K562 (cell line): ENCODE measurements around the gene TCP10L. TPM values are rescaled to one million over a fixed set of nuclear protein-coding genes. Genes with fewer than 3 reads are reported as not detected.

Experiments used
- ATAC-seq: fragments of 200-7000 bp; cut with Tn5 transposase; 3 replicates; pipeline ENCODE4 v1.9.1; 2020; ENCODE audit warnings: moderate library complexity
- BruUV-seq: library from RNA; stranded (reverse); fragments of 400-500 nt; replicated peaks from 2 replicates; lab custom pipeline; 2021; lab: Mats Ljungman, UMichigan
- CTCF ChIA-PET: fragments of 300-600 bp; formaldehyde crosslinking; extraction: SDS; loops from one replicate; lab custom pipeline; 2021; ENCODE audit warnings: low intra/inter-chr PET ratio; lab: Yijun Ruan, JAX
- POLR2A ChIA-PET: fragments of 300-600, 350-650 bp; sonication (Branson Sonifier 250); formaldehyde crosslinking; extraction: SDS; loops from one replicate; lab custom pipeline; 2021; ENCODE audit warnings: antibody characterized with exemption, inconsistent platforms; lab: Yijun Ruan, JAX
- DNase-seq, 4 experiments: peaks; one replicate each; pipeline versions ENCODE4 v3.0.0 to v3.0.0-alpha.2; 2011 to 2018; ENCODE audit warnings: low spot score in 3 of 4, mixed read lengths in 3 of 4; ENCODE audit errors: extremely low read depth in 1 of 4
- FAIRE-seq: peaks from 2 replicates; lab custom pipeline; 2011; peaks lifted over from hg19 to GRCh38; lab: Jason Lieb, UNC
- H2AFZ ChIP-seq: 2 replicates; pipeline ENCODE4 v1.6.0; 2011; ENCODE audit warnings: low read depth, low read length, control low read depth, inconsistent platforms
- H3K27ac ChIP-seq: fragments of 200-600 bp; 3 replicates; pipeline ENCODE4 v1.8.0; 2011; ENCODE audit warnings: low read depth, mild to moderate bottlenecking, control low read depth, inconsistent platforms, low read length, moderate library complexity, mixed read lengths; ENCODE audit errors: extremely low read depth
- H3K27me3 ChIP-seq, 2 experiments: fragments of 300-600 bp in 1 of 2; 2 replicates in 1 of 2; 3 replicates in 1 of 2; pipeline versions ENCODE4 v1.6.0 to v1.8.0; 2011; ENCODE audit warnings: inconsistent platforms in 2 of 2, low read length in 2 of 2, mild to moderate bottlenecking in 1 of 2, mixed read lengths in 1 of 2, moderate library complexity in 1 of 2; ENCODE audit not compliant: control insufficient read depth in 2 of 2, insufficient read depth in 2 of 2
- H3K36me3 ChIP-seq: fragments of 300-600 bp; 3 replicates; pipeline ENCODE4 v1.8.0; 2011; ENCODE audit warnings: mild to moderate bottlenecking, low read length, inconsistent platforms; ENCODE audit not compliant: control insufficient read depth, insufficient read depth
- H3K4me1 ChIP-seq, 2 experiments: fragments of 200-600 bp in 1 of 2; replicated peaks in 1 of 2; 2 replicates in 1 of 2; 3 replicates in 1 of 2; pipeline versions ENCODE4 v1.5.1 to v1.8.0; 2011; ENCODE audit warnings: inconsistent platforms in 2 of 2, low read length in 2 of 2, mild to moderate bottlenecking in 1 of 2, mixed read lengths in 1 of 2, moderate library complexity in 1 of 2; ENCODE audit not compliant: control insufficient read depth in 2 of 2, insufficient read depth in 2 of 2
- H3K4me2 ChIP-seq: 2 replicates; pipeline ENCODE4 v1.6.1; 2011; ENCODE audit warnings: low read length, control low read depth, inconsistent platforms, mixed read lengths; ENCODE audit not compliant: insufficient read depth
- H3K4me3 ChIP-seq: fragments of 200-600 bp; sonication (generic), shearing (Covaris generic); 2 replicates; pipeline ENCODE4 v1.5.1; 2016; ENCODE audit warnings: control low read depth, inconsistent platforms
- H3K79me2 ChIP-seq: fragments of 200-600 bp; 3 replicates; pipeline ENCODE4 v1.8.0; 2011; ENCODE audit warnings: low read length, inconsistent platforms; ENCODE audit not compliant: control insufficient read depth, insufficient read depth
- H3K9ac ChIP-seq, 2 experiments: 2 replicates each; pipeline versions ENCODE4 v1.6.0 to v1.6.1; 2011; ENCODE audit warnings: low read depth in 2 of 2, low read length in 2 of 2, control low read depth in 1 of 2, inconsistent platforms in 1 of 2, mild to moderate bottlenecking in 1 of 2, mixed read lengths in 1 of 2; ENCODE audit not compliant: insufficient read depth in 1 of 2
- H3K9me1 ChIP-seq: one replicate; pipeline ENCODE4 v1.6.0; 2011; ENCODE audit warnings: inconsistent platforms, mild to moderate bottlenecking, low read length, moderate library complexity; ENCODE audit not compliant: control insufficient read depth, insufficient read depth
- H3K9me3 ChIP-seq: replicated peaks from 2 replicates; pipeline ENCODE4 v1.5.1; 2011; ENCODE audit warnings: low read depth, low read length, inconsistent platforms; ENCODE audit not compliant: control insufficient read depth, insufficient read depth
- H4K20me1 ChIP-seq: replicated peaks from 2 replicates; pipeline ENCODE4 v1.6.1; 2011; ENCODE audit warnings: low read length, inconsistent platforms, mixed read lengths; ENCODE audit not compliant: control insufficient read depth, insufficient read depth
- FOXP1 ChIP-seq: sonication (generic); formaldehyde crosslinking; IDR thresholded peaks from 2 replicates; pipeline ENCODE4 v1.8.0; 2022; ENCODE audit warnings: mild to moderate bottlenecking, missing genetic modification reagents
- ZNF830 ChIP-seq: fragments of 250-450 bp; sonication (Bioruptor Pico); IDR thresholded peaks from 2 replicates; pipeline ENCODE4 v1.5.0; 2021; ENCODE audit warnings: mild to moderate bottlenecking
- WGBS: fragments of 100-300 bp; shearing (Covaris generic); methylation state at CpG from one replicate; pipeline ENCODE4 v1.1.6; 2016; ENCODE audit warnings: low coverage, mixed read lengths; ENCODE audit not compliant: insufficient coverage; ENCODE audit errors: missing lambda C conversion rate; 5-methylcytosine and 5-hydroxymethylcytosine counted together
- in situ Hi-C: fragments of 300-500 bp; cut with MboI; formaldehyde crosslinking; loops from 4 replicates; pipeline ENCODE4 v1.15.0; 2018; ENCODE audit warnings: inconsistent platforms, mixed read lengths
- intact Hi-C: fragments of 100-400 bp; cut with micrococcal nuclease; formaldehyde crosslinking; loops from 2 replicates; pipeline ENCODE4 v1.14.2; 2022
- polyA plus RNA-seq, 8 experiments: library from polyadenylated mRNA; depleted of rRNA in 4 of 8; stranded (reverse) in 5 of 8; unstranded in 3 of 8; fragments of >200 nt; fragmentation: Nextera tagmentation in 2 of 8; fragmentation: Illumina TruSeq in 1 of 8; extraction: Ambion mirVana in 2 of 8; extraction: Trizol in 1 of 8; gene quantifications; 2 replicates each; pipeline versions ENCODE4 v1.2.1 to v1.2.3, GENCODE V29; 2011 to 2014; ENCODE audit warnings: inconsistent platforms in 1 of 8, missing spikeins in 1 of 8
- total RNA-seq, 7 experiments: library from RNA; depleted of rRNA in 6 of 7; stranded (reverse); fragments of >200 nt in 6 of 7; fragmentation: Illumina TruSeq in 2 of 7; extraction: Trizol in 2 of 7; gene quantifications; 2 replicates each; pipeline versions ENCODE4 v1.2.1 to v1.2.3, GENCODE V29; 2011 to 2021; ENCODE audit warnings: low replicate concordance in 1 of 7
- TF ChIP-seq, protein P1 (sequence below): fragments of 250-450 bp; sonication (Bioruptor Pico); IDR thresholded peaks from 2 replicates; pipeline ENCODE4 v1.4.0; 2020; ENCODE audit warnings: mild to moderate bottlenecking, moderate library complexity
- TF ChIP-seq, protein P2 (sequence below): fragments of 250-450 bp; sonication (Bioruptor Pico); IDR thresholded peaks from 2 replicates; pipeline ENCODE4 v1.8.0; 2022; ENCODE audit warnings: moderate library complexity, mild to moderate bottlenecking, inconsistent platforms

TCP10L gene
- total and polyA plus RNA-seq, 9 of the 15 experiments (the other 6 are each of a cell fraction or from before 2014, with no cell fraction given), result 0.34 to 0.91 (median 0.56) TPM; not detected in 2

GRCh38 chr21:32580949-32581348 lies 4.4 kb downstream of the TCP10L start:
- no peaks in the 10 kb centered on the region for H3K79me2 ChIP-seq
- DNase-seq, result no peak
- BruUV-seq, result no TSS peak
- H3K9ac ChIP-seq, result no peak overlapping the region
- TF ChIP-seq, protein P1, sequence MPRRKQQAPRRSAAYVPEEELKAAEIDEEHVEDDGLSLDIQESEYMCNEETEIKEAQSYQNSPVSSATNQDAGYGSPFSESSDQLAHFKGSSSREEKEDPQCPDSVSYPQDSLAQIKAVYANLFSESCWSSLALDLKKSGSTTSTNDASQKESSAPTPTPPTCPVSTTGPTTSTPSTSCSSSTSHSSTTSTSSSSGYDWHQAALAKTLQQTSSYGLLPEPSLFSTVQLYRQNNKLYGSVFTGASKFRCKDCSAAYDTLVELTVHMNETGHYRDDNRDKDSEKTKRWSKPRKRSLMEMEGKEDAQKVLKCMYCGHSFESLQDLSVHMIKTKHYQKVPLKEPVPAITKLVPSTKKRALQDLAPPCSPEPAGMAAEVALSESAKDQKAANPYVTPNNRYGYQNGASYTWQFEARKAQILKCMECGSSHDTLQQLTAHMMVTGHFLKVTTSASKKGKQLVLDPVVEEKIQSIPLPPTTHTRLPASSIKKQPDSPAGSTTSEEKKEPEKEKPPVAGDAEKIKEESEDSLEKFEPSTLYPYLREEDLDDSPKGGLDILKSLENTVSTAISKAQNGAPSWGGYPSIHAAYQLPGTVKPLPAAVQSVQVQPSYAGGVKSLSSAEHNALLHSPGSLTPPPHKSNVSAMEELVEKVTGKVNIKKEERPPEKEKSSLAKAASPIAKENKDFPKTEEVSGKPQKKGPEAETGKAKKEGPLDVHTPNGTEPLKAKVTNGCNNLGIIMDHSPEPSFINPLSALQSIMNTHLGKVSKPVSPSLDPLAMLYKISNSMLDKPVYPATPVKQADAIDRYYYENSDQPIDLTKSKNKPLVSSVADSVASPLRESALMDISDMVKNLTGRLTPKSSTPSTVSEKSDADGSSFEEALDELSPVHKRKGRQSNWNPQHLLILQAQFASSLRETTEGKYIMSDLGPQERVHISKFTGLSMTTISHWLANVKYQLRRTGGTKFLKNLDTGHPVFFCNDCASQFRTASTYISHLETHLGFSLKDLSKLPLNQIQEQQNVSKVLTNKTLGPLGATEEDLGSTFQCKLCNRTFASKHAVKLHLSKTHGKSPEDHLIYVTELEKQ, result no peak
- TF ChIP-seq ZNF830 (CRISPR knock-in tag) (no peak), FOXP1 (CRISPR knock-in tag) (no peak)
- TF ChIP-seq, protein P2, sequence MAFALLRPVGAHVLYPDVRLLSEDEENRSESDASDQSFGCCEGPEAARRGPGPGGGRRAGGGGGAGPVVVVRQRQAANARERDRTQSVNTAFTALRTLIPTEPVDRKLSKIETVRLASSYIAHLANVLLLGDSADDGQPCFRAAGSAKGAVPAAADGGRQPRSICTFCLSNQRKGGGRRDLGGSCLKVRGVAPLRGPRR (CRISPR knock-in tag), result no peak
- H3K27ac ChIP-seq, result no peak overlapping the region
- ChIA-PET POLR2A (no interaction called here), CTCF (no interaction called here)
- no peak for FAIRE-seq
- in situ Hi-C loops (no loop called here), intact Hi-C loops (loop anchor here (10.0 kb wide), 1 partner anchor 286 kb away; the partner anchor contains the start of gene MRAP)
- no peak overlapping the region for H3K4me3 ChIP-seq
- peaks cover 7% of the 10 kb centered on the region in 2 experiments; a peak in 4 of 5 replicates for H3K4me1 ChIP-seq
- peaks cover 55 to 68% of the 10 kb centered on the region in 2 experiments for H3K27me3 ChIP-seq
- H3K9me3 ChIP-seq, result no peaks in the 10 kb centered on the region
- 21% methylated on average over 13 of the region's 13 CpGs for WGBS
- no peak overlapping the region; the same call in 1 of the 2 replicates for H3K4me2 ChIP-seq
- no peaks in the 10 kb centered on the region for H4K20me1 ChIP-seq
- H2AFZ ChIP-seq, result no peak overlapping the region
- ATAC-seq, result no peak
- no peaks in the 10 kb centered on the region for H3K9me1 ChIP-seq
- H3K36me3 ChIP-seq, result no peaks in the 10 kb centered on the region
